Measurements from ENCODE around the gene CELF2. TPM values are rescaled to one million over a fixed set of nuclear protein-coding genes. Genes with fewer than 3 reads are reported as not detected.

CELF2 gene
- total RNA-seq, 2 donors from 2014 or later, result 30.2 to 34.4 TPM

DNA sequence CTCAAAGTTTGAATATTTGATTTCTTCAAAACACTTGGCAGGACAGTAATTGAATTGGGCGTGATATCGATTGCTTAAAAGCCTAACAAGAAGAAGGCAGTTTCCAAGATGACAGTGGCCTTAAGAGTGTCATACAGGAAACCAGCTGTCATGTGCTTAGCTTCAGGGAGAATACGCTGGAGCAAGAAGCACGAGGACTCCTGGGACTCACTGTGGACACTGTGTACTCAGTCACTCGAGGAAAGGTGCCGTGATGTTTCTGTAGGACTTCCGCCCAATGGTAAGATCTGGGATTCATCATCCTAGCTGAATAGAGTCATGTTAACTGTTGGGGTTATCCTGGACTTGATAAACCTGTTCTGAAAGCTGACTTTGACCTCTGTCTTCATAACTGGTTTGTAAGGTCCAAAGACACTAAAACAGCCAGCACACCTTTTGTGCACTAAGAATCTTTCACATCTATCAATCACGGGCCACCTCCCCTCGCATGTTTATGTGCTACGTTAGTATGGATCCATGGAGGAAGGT lies 113.5 kb downstream of the CELF2 start:
- H3K4me1 ChIP-seq, result no peaks in the 10 kb centered on the region
- H3K27ac ChIP-seq, result no peak overlapping the region
- TF ChIP-seq CTCF (IDR thresholded peaks at IDR 0.05), result no peak
- no peaks in the 10 kb centered on the region for H3K9me3 ChIP-seq
- intact Hi-C loops (cut with DNase I), result no loop called here
- peak; percentile 42 for DNase-seq
- H3K27me3 ChIP-seq, result no peaks in the 10 kb centered on the region
- H3K9ac ChIP-seq (ENCODE audit: low read depth in 2 of 2, low read length in 2 of 2), result no peak overlapping the region
- no peaks in the 10 kb centered on the region for H3K36me3 ChIP-seq
- no peak overlapping the region for H3K4me3 ChIP-seq

GRCh38 chr10:11134411-11134810 lies 116.7 kb downstream of the CELF2 start:
- intact Hi-C loops (cut with DNase I), result no loop called here
- Histone ChIP-seq H3K9me3 (no peaks in the 10 kb centered on the region), H3K4me1 (no peaks in the 10 kb centered on the region), H3K27ac (no peak overlapping the region), H3K36me3 (no peaks in the 10 kb centered on the region), H3K4me3 (no peak overlapping the region), H3K9ac (ENCODE audit: low read depth in 2 of 2, low read length in 2 of 2) (no peak overlapping the region), H3K27me3 (no peaks in the 10 kb centered on the region)
- TF ChIP-seq CTCF (IDR thresholded peaks at IDR 0.05), result no peak
- DNase-seq, result no peak

DNA sequence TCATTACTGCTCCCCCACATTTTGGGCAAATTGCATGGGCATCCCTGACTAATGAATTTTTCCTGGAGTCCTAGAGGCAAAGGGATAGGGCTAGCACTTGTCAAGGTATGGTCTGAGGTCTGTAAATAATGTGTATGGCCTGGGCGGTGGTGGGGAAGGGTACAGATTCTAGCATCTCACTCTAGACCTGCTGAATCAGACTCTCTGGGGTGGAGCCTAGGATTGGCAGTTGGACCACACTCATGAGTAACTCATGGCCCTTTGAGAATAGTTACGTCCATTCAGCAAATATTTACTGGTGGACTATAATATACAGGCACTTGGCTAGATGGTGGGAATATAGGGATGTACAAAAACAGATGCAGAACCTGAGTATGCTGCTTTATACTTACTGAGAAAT lies 118.0 kb downstream of the CELF2 start:
- Histone ChIP-seq H3K9ac (ENCODE audit: low read depth in 2 of 2, low read length in 2 of 2) (no peak overlapping the region), H3K9me3 (no peaks in the 10 kb centered on the region), H3K27me3 (no peaks in the 10 kb centered on the region), H3K4me3 (no peak overlapping the region), H3K36me3 (no peaks in the 10 kb centered on the region), H3K27ac (no peak overlapping the region), H3K4me1 (no peaks in the 10 kb centered on the region)
- no peak for TF ChIP-seq CTCF (IDR thresholded peaks at IDR 0.05)
- no peak for DNase-seq
- intact Hi-C loops (cut with DNase I), result no loop called here

DNA sequence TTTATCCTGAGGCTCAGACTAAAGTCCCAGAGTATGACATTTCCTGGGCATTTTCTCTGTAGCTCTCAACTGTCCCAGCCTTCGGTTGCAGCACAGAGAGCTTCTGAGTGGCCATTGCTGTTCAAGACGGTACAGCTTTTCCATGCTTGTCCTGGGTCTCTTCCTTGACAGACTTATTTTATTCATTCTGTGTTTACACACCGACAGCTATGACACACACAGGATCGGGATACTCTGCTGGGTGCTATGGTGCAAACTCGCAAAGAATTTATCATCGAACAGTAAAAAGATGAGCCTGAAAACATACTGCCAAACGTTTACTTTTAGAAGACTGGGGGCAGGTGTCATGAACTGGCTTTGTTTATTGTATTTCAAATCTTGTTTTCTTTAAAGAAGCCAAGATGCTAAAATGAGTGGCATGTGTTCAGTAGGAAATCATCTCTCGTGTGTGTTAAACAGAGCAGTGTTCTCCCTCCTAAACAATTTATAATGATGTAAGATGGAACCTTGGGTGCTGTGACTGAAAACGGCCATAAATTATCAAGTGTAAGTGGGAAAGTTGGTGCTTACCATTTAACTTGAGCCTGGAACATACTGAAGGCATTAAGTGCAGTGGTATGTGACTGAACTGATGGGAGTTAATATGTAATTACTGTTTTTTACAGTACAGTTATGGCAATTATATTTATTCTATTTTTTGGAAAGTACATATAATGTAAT lies 120.8 kb downstream of the CELF2 start:
- Histone ChIP-seq H3K9me3 (no peaks in the 10 kb centered on the region), H3K36me3 (no peaks in the 10 kb centered on the region), H3K4me3 (no peak overlapping the region), H3K9ac (ENCODE audit: low read depth in 2 of 2, low read length in 2 of 2) (no peak overlapping the region), H3K27me3 (no peaks in the 10 kb centered on the region), H3K4me1 (no peaks in the 10 kb centered on the region), H3K27ac (no peak overlapping the region)
- DNase-seq, result no peak
- no peak for TF ChIP-seq CTCF (IDR thresholded peaks at IDR 0.05)
- intact Hi-C loops (cut with DNase I), result no loop called here

DNA sequence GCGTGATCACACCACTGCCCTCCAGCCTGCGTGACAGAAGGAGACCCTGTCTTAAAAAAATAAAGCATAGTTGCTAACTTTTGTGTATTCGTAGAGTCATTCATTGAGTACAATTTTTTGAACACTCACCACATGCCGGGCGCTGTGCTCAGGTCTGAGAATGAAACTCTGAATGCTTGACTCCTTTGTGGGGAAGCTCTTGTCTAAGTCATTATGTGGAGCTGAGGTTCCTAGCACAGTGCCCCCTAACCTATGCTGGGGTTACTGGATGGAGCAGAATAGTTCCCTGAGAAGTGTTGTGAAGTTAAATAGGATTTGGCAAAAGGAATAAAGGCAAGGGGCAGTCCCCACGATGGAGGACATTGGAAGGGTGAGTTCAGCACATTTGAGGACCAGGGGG lies 123.3 kb downstream of the CELF2 start:
- H3K9me3 ChIP-seq, result no peaks in the 10 kb centered on the region
- no peak for DNase-seq
- intact Hi-C loops (cut with DNase I), result no loop called here
- H3K4me1 ChIP-seq, result no peaks in the 10 kb centered on the region
- no peak overlapping the region for H3K9ac ChIP-seq (ENCODE audit: low read depth in 2 of 2, low read length in 2 of 2)
- no peak for TF ChIP-seq CTCF (IDR thresholded peaks at IDR 0.05)
- no peaks in the 10 kb centered on the region for H3K36me3 ChIP-seq
- H3K27me3 ChIP-seq, result no peaks in the 10 kb centered on the region
- H3K27ac ChIP-seq, result no peak overlapping the region
- H3K4me3 ChIP-seq, result no peak overlapping the region

Measured in colonic mucosa (tissue), 4 donors.